Gastrocnemius medialis (tissue), 4 donors: ENCODE measurements around the gene STK4. TPM values are rescaled to one million over a fixed set of nuclear protein-coding genes. Genes with fewer than 3 reads are reported as not detected.
"Not testable (repeated sequence)": the region's sequence is repeated elsewhere in the genome, so short reads cannot be mapped to it uniquely, and the experiment has no call there.

ENCODE experiments used
- ATAC-seq, 2 donors: fragments of 150-250 bp; one replicate each; pipeline ENCODE4 v1.9.1; 2016
- DNase-seq, 2 donors: peaks; one replicate each; pipeline ENCODE4 v3.0.0-alpha.2; 2019
- H3K27ac ChIP-seq, 4 donors: fragments of 200-600 bp; sonication (generic); 1 replicate in 1 of 4; 2 replicates in 3 of 4; pipeline ENCODE4 v1.5.1; 2016 to 2018; ENCODE audit warnings: mild to moderate bottlenecking in 2 of 4, moderate library complexity in 1 of 4
- H3K27me3 ChIP-seq, 3 donors: fragments of 200-600 bp; sonication (generic) in 2 of 3; 1 replicate in 1 of 3; 2 replicates in 2 of 3; pipeline versions ENCODE4 v1.5.1 to v1.6.0; 2016 to 2019; ENCODE audit warnings: mild to moderate bottlenecking in 1 of 3, moderate library complexity in 1 of 3
- H3K36me3 ChIP-seq, 2 donors: fragments of 200-600 bp; sonication (generic) in 1 of 2; one replicate each; pipeline ENCODE4 v1.5.1; 2017 to 2018
- H3K4me1 ChIP-seq, 2 donors: fragments of 200-600 bp; sonication (generic) in 1 of 2; one replicate each; pipeline ENCODE4 v1.5.1; 2016 to 2017; ENCODE audit warnings: mild to moderate bottlenecking in 2 of 2
- H3K4me3 ChIP-seq, 4 donors: fragments of 200-600 bp; sonication (generic) in 3 of 4; 1 replicate in 1 of 4; 2 replicates in 3 of 4; pipeline ENCODE4 v1.5.1; 2016 to 2019; ENCODE audit warnings: mild to moderate bottlenecking in 2 of 4
- H3K9me3 ChIP-seq, 3 donors: fragments of 200-600 bp; sonication (generic) in 2 of 3; 1 replicate in 1 of 3; 2 replicates in 2 of 3; pipeline ENCODE4 v1.5.1; 2016 to 2019
- CTCF ChIP-seq, 5 experiments: fragments of 450-650 bp in 3 of 5; fragments of 200-600 bp in 2 of 5; sonication (generic) in 2 of 5; IDR thresholded peaks in 4 of 5; conservative IDR thresholded peaks in 1 of 5; 1 replicate in 4 of 5; 2 replicates in 1 of 5; pipeline ENCODE4 v1.5.1; 2016 to 2019; ENCODE audit warnings: antibody characterized with exemption in 5 of 5, mild to moderate bottlenecking in 3 of 5, moderate library complexity in 3 of 5
- POLR2A ChIP-seq, 2 donors: fragments of 450-650 bp; IDR thresholded peaks; one replicate each; pipeline ENCODE4 v1.6.1; 2017; ENCODE audit warnings: antibody characterized with exemption in 2 of 2, mild to moderate bottlenecking in 2 of 2, moderate library complexity in 2 of 2
- in situ Hi-C, 4 donors: fragments of 200-750 bp; cut with MboI; loops; one replicate each; pipeline versions ENCODE4 v1.15.0 to v1.8.0; 2017; ENCODE audit warnings: low sequenced_read_pairs in 4 of 4
- intact Hi-C: fragments of 100-400 bp; cut with DNase I; formaldehyde crosslinking; loops from one replicate; pipeline ENCODE4 v1.15.1; 2023; ENCODE audit warnings: low total_unique reads
- total RNA-seq, 4 donors: library from RNA; depleted of rRNA; stranded (reverse); fragments of >200 nt; gene quantifications; one replicate each; pipeline versions ENCODE4 v1.1.0 to v1.2.3, GENCODE V29; 2016

The STK4 gene
- total RNA-seq, 4 donors from 2014 or later = 4.5 to 6.4 (median 5.5) TPM

GRCh38 chr20:45012682-45013302 lies 46.5 kb downstream of the STK4 start:
- DNase-seq = no peak
- Histone ChIP-seq H3K4me1 (peaks cover 3% of the 10 kb centered on the region in 2 donors), H3K27ac (no peak overlapping the region), H3K27me3 (no peaks in the 10 kb centered on the region), H3K4me3 (no peak overlapping the region), H3K36me3 (peaks cover 0 to 8% of the 10 kb centered on the region in 2 donors), H3K9me3 (no peaks in the 10 kb centered on the region)
- in situ Hi-C loops (loop anchor here in 1 of 4 donors (25.0 kb wide), 1 partner anchor 750 kb away; no protein-coding TSS in a partner anchor), intact Hi-C loops (loop anchor here (10.0 kb wide), 1 partner anchor 82 kb away; no protein-coding TSS in a partner anchor)
- ATAC-seq = no peak
- TF ChIP-seq POLR2A (IDR thresholded peaks at IDR 0.05) (no peak), CTCF (IDR thresholded peaks at IDR 0.05 in 4 of 5, conservative IDR thresholded peaks at IDR 0.05 in 1 of 5) (no peak)

- not testable (repeated sequence) for ATAC-seq, H3K4me3 ChIP-seq, H3K36me3 ChIP-seq, H3K27ac ChIP-seq, H3K27me3 ChIP-seq, DNase-seq, H3K9me3 ChIP-seq, H3K4me1 ChIP-seq
- intact Hi-C loops (loop anchor here (10.0 kb wide), 1 partner anchor 81 kb away; no protein-coding TSS in a partner anchor), in situ Hi-C loops (loop anchor here in 1 of 4 donors (25.0 kb wide), 1 partner anchor 748 kb away; no protein-coding TSS in a partner anchor)
Measured at GRCh38 chr20:45014131-45014530, 47.8 kb downstream of the STK4 start.

- DNase-seq (no peak), ATAC-seq (no peak)
- no peak overlapping the region for H3K27ac ChIP-seq
- no peaks in the 10 kb centered on the region for H3K9me3 ChIP-seq
- TF ChIP-seq POLR2A (IDR thresholded peaks at IDR 0.05) (no peak), CTCF (IDR thresholded peaks at IDR 0.05 in 4 of 5, conservative IDR thresholded peaks at IDR 0.05 in 1 of 5) (no peak)
- H3K36me3 ChIP-seq = no peaks in the 10 kb centered on the region
- in situ Hi-C loops = loop anchor here in 1 of 4 donors (25.0 kb wide), 1 partner anchor 747 kb away; no protein-coding TSS in a partner anchor
- intact Hi-C loops = loop anchor here (10.0 kb wide), 1 partner anchor 80 kb away; no protein-coding TSS in a partner anchor
- no peaks in the 10 kb centered on the region for H3K27me3 ChIP-seq
- no peak overlapping the region for H3K4me3 ChIP-seq
- peaks cover 3% of the 10 kb centered on the region in 2 donors for H3K4me1 ChIP-seq
Measured at GRCh38 chr20:45014671-45015415, 48.5 kb downstream of the STK4 start.

- no peak overlapping the region for H3K4me3 ChIP-seq
- no peak overlapping the region for H3K27ac ChIP-seq
- no peak for ATAC-seq
- DNase-seq = no peak
- no peaks in the 10 kb centered on the region for H3K27me3 ChIP-seq
- H3K36me3 ChIP-seq = no peaks in the 10 kb centered on the region
- peaks cover 3% of the 10 kb centered on the region in 2 donors for H3K4me1 ChIP-seq
- TF ChIP-seq CTCF (IDR thresholded peaks at IDR 0.05 in 4 of 5, conservative IDR thresholded peaks at IDR 0.05 in 1 of 5) (no peak), POLR2A (IDR thresholded peaks at IDR 0.05) (no peak)
- in situ Hi-C loops (loop anchor here in 1 of 4 donors (25.0 kb wide), 1 partner anchor 746 kb away; no protein-coding TSS in a partner anchor), intact Hi-C loops (loop anchor here (10.0 kb wide), 1 partner anchor 79 kb away; no protein-coding TSS in a partner anchor)
- H3K9me3 ChIP-seq = no peaks in the 10 kb centered on the region
Measured at GRCh38 chr20:45016089-45016671, 49.9 kb downstream of the STK4 start.
